Measurements from ENCODE around the gene BDP1. TPM values are rescaled to one million over a fixed set of nuclear protein-coding genes. Genes with fewer than 3 reads are reported as not detected.
A peak's percentile ranks its signal among the peaks of the same experiment; 100 is the strongest.

BDP1 gene
- total RNA-seq, 1 experiment from 2014 or later, result 31.2 TPM

DNA sequence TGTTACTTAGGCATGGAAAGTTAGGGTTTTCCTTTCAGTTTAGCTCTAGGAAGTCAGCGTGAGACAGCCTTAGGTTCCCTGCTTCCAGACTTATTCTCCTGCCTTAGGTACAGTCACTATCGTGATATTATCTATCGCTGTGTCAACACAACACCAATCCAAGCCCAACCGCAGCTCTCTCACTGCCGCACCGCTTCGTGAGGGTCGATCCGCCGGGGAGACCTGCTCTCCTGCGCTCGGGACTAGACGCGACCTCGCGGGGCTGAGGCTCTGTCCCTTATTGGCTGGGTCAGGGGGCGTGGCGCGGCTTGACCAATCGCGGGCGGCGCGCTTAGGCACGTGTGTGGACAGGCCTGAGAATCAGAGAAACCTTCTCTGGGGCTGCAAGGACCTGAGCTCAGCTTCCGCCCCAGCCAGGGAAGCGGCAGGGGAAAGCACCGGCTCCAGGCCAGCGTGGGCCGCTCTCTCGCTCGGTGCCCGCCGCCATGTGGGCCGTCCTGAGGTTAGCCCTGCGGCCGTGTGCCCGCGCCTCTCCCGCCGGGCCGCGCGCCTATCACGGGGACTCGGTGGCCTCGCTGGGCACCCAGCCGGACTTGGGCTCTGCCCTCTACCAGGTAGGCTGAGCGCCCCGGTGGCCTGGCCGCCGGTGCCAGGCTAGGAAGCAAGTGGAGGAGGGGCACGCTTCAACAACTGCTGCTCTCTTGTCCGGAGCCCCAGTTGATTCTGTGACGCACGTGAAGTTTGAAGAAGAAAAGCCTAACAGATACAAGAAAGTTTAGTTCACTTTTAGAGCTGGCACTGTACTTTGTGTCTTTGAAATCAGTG, 131.7 kb downstream of the BDP1 start, which contains the start of gene MCCC2:
MCCC2 (plus strand) TSS at position 400 of the 825 bp plus-strand sequence; CDS start at position 486, 86 bp downstream.
- no peaks in the 10 kb centered on the region for H3K9me3 Mint-ChIP-seq (ENCODE audit: low read depth, unreplicated experiment)
- intact Hi-C loops (cut with micrococcal nuclease; ENCODE audit: unreplicated experiment), result no loop called here
- H3K27ac Mint-ChIP-seq (ENCODE audit: unreplicated experiment), result peak within 1 kb of the TSS; percentile 98
- H3K4me1 Mint-ChIP-seq (ENCODE audit: low read depth, unreplicated experiment), result peaks cover 21% of the 10 kb centered on the region
- no peaks in the 10 kb centered on the region for H3K27me3 Mint-ChIP-seq (ENCODE audit: unreplicated experiment)
- CTCF ChIA-PET, result interaction anchor here (1.4 to 2.3 kb wide), 2 partner anchors 14 to 171 kb away, joined by 4 to 19 read pairs; no protein-coding TSS in a partner anchor
- peak within 1 kb of the TSS; percentile 88 for H3K4me3 Mint-ChIP-seq (ENCODE audit: low read depth, unreplicated experiment)
- peak; percentile 98 for DNase-seq
- H3K36me3 Mint-ChIP-seq (ENCODE audit: insufficient read depth, unreplicated experiment), result peaks cover 40% of the 10 kb centered on the region
- BruUV-seq (replicated peaks), result TSS peak; percentile 51
- TF ChIP-seq, protein P1, sequence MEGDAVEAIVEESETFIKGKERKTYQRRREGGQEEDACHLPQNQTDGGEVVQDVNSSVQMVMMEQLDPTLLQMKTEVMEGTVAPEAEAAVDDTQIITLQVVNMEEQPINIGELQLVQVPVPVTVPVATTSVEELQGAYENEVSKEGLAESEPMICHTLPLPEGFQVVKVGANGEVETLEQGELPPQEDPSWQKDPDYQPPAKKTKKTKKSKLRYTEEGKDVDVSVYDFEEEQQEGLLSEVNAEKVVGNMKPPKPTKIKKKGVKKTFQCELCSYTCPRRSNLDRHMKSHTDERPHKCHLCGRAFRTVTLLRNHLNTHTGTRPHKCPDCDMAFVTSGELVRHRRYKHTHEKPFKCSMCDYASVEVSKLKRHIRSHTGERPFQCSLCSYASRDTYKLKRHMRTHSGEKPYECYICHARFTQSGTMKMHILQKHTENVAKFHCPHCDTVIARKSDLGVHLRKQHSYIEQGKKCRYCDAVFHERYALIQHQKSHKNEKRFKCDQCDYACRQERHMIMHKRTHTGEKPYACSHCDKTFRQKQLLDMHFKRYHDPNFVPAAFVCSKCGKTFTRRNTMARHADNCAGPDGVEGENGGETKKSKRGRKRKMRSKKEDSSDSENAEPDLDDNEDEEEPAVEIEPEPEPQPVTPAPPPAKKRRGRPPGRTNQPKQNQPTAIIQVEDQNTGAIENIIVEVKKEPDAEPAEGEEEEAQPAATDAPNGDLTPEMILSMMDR (IDR thresholded peaks at IDR 0.05; ENCODE audit: unreplicated experiment), result no peak

DNA sequence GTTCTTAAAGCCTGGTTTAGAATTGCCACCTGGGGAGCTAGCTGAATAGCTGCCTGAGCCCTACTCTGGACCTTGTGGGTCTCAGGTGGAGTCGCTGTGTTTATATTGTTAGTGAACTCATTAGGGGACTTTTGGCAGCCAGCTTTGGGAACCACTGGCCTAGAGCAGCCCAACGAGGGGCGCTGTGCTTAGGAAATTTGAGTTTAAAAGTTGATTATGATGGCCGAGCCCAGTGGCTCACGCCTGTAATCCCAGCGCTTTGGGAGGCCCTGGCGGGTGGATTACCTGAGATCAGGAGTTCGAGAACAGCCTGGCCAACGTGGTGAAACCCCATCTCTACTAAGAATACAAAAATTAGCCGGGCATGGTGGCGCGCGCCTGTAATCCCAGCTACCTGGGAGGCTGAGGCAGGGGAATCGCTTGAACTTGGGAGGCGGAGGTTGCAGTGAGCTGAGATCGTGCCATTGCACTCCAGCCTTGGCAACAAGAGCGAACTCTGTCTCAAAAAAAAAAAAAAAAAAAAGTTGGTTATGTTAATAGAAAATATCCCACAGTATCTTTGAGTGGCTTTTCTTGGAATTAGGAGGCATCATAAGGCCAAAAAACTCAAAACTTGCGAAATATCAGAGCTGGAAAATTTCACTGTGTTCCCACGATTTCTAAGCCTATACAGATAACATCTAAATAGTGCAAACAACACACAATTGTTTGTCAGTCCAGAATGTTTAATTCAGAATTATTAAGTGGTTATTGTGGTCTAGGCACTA, 132.5 kb downstream of the BDP1 start:
- TF ChIP-seq, protein P1 (IDR thresholded peaks at IDR 0.05; ENCODE audit: unreplicated experiment), result no peak
- peaks cover 42% of the 10 kb centered on the region for H3K36me3 Mint-ChIP-seq (ENCODE audit: insufficient read depth, unreplicated experiment)
- no TSS peak for BruUV-seq (replicated peaks)
- DNase-seq, result no peak
- CTCF ChIA-PET, result interaction anchor here (1.4 to 2.3 kb wide), 2 partner anchors 13 to 170 kb away, joined by 4 to 19 read pairs; no protein-coding TSS in a partner anchor
- peaks cover 21% of the 10 kb centered on the region for H3K4me1 Mint-ChIP-seq (ENCODE audit: low read depth, unreplicated experiment)
- intact Hi-C loops (cut with micrococcal nuclease; ENCODE audit: unreplicated experiment), result no loop called here
- H3K27me3 Mint-ChIP-seq (ENCODE audit: unreplicated experiment), result no peaks in the 10 kb centered on the region
- peak overlapping the region; percentile 98 for H3K27ac Mint-ChIP-seq (ENCODE audit: unreplicated experiment)
- peak overlapping the region; percentile 88 for H3K4me3 Mint-ChIP-seq (ENCODE audit: low read depth, unreplicated experiment)
- no peaks in the 10 kb centered on the region for H3K9me3 Mint-ChIP-seq (ENCODE audit: low read depth, unreplicated experiment)

DNA sequence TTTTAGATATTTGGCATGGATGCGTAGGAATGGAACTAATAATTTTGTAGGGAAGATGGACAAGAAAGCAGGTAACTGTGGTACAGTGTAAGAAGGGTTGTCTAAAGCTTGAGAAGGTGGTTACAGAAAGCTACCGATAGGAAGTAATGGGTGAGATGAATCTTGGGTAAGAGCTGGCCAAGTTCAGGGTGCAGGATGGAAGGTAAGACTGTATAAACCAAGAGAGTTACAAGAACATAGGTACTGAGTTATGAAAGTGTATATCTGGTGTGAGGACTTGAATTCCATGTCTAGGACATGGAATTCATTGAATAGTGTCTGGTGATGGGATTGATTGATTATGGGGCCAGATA, 133.1 kb downstream of the BDP1 start:
- H3K4me1 Mint-ChIP-seq (ENCODE audit: low read depth, unreplicated experiment), result peaks cover 21% of the 10 kb centered on the region
- BruUV-seq (replicated peaks), result no TSS peak
- peaks cover 38% of the 10 kb centered on the region for H3K36me3 Mint-ChIP-seq (ENCODE audit: insufficient read depth, unreplicated experiment)
- DNase-seq, result no peak
- peak overlapping the region; percentile 22 for H3K27ac Mint-ChIP-seq (ENCODE audit: unreplicated experiment)
- peak overlapping the region; percentile 88 for H3K4me3 Mint-ChIP-seq (ENCODE audit: low read depth, unreplicated experiment)
- no peaks in the 10 kb centered on the region for H3K27me3 Mint-ChIP-seq (ENCODE audit: unreplicated experiment)
- intact Hi-C loops (cut with micrococcal nuclease; ENCODE audit: unreplicated experiment), result no loop called here
- no peaks in the 10 kb centered on the region for H3K9me3 Mint-ChIP-seq (ENCODE audit: low read depth, unreplicated experiment)
- TF ChIP-seq, protein P1 (IDR thresholded peaks at IDR 0.05; ENCODE audit: unreplicated experiment), result no peak
- CTCF ChIA-PET, result interaction anchor here (1.4 kb wide), 1 partner anchor 169 kb away, joined by 4 read pairs; no protein-coding TSS in a partner anchor

DNA sequence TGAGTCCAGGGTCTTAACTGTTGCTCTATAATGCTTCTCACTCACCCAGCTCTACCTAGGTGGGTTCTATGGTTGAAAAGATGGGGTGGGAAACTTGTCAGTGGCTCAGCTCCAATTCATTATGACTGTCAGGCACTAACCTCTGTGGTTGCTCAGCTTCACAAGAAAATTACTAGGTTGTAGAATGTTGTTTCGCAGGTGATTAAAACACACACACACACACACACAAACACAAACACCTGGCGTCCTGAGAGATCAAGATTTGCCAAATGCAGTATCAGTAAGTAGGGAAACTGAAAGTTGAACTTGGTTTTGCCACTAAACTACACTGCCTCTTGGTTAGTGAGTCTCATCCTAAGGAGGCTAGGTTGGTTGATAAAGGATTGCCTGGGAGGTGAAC, 134.5 kb downstream of the BDP1 start:
- Mint-ChIP-seq H3K36me3 (ENCODE audit: insufficient read depth, unreplicated experiment) (peaks cover 43% of the 10 kb centered on the region), H3K9me3 (ENCODE audit: low read depth, unreplicated experiment) (no peaks in the 10 kb centered on the region), H3K27me3 (ENCODE audit: unreplicated experiment) (no peaks in the 10 kb centered on the region), H3K4me1 (ENCODE audit: low read depth, unreplicated experiment) (peaks cover 21% of the 10 kb centered on the region), H3K27ac (ENCODE audit: unreplicated experiment) (no peak overlapping the region), H3K4me3 (ENCODE audit: low read depth, unreplicated experiment) (peak overlapping the region; percentile 88)
- CTCF ChIA-PET, result interaction anchor here (2.3 kb wide), 1 partner anchor 11 kb away, joined by 11 read pairs; no protein-coding TSS in a partner anchor
- BruUV-seq (replicated peaks), result no TSS peak
- DNase-seq, result no peak
- TF ChIP-seq, protein P1 (IDR thresholded peaks at IDR 0.05; ENCODE audit: unreplicated experiment), result no peak
- intact Hi-C loops (cut with micrococcal nuclease; ENCODE audit: unreplicated experiment), result no loop called here

All from Calu3 (cell line).